Neuronal stem cell (in vitro differentiated cells): ENCODE results near the gene FOXP1.

Experiments
- DNase-seq: peaks from one replicate; pipeline ENCODE4 v3.0.0-alpha.2; 2013; ENCODE audit warnings: low spot score
- H2AFZ ChIP-seq: one replicate; pipeline ENCODE4 v1.6.1; 2013; ENCODE audit warnings: mild to moderate bottlenecking, low read length, inconsistent platforms
- H2AK5ac ChIP-seq: 2 replicates; pipeline ENCODE4 v1.6.1; 2013; ENCODE audit warnings: low read depth, mild to moderate bottlenecking, inconsistent platforms, low read length, moderate library complexity, mixed read lengths
- H2BK120ac ChIP-seq: 2 replicates; pipeline ENCODE4 v1.6.1; 2013; ENCODE audit warnings: low read depth, mild to moderate bottlenecking, inconsistent platforms, low read length, moderate library complexity, mixed read lengths
- H2BK12ac ChIP-seq: one replicate; pipeline ENCODE4 v1.6.1; 2013; ENCODE audit warnings: low read length, inconsistent platforms
- H2BK15ac ChIP-seq: 2 replicates; pipeline ENCODE4 v1.6.1; 2013; ENCODE audit warnings: mild to moderate bottlenecking, low read length, inconsistent platforms, mixed read lengths
- H2BK5ac ChIP-seq: one replicate; pipeline ENCODE4 v1.6.1; 2013; ENCODE audit warnings: inconsistent platforms, mild to moderate bottlenecking, low read length, moderate library complexity
- H3K14ac ChIP-seq: one replicate; pipeline ENCODE4 v1.6.1; 2013; ENCODE audit warnings: low read length, inconsistent platforms
- H3K18ac ChIP-seq: 2 replicates; pipeline ENCODE4 v1.6.1; 2013; ENCODE audit warnings: low read length, inconsistent platforms
- H3K23ac ChIP-seq: 2 replicates; pipeline ENCODE4 v1.6.1; 2013; ENCODE audit warnings: low read depth, mild to moderate bottlenecking, mixed read lengths, low read length, inconsistent platforms; ENCODE audit not compliant: poor library complexity
- H3K27ac ChIP-seq: replicated peaks from 3 replicates; pipeline ENCODE4 v1.5.1; 2013; ENCODE audit warnings: low read length, inconsistent platforms
- H3K27me3 ChIP-seq, 3 experiments: 2 replicates each; pipeline ENCODE4 v1.6.1; 2013; ENCODE audit warnings: low read length in 3 of 3, mild to moderate bottlenecking in 2 of 3, inconsistent platforms in 1 of 3, low read depth in 1 of 3, mixed read lengths in 1 of 3, moderate library complexity in 1 of 3; ENCODE audit not compliant: control insufficient read depth in 3 of 3, insufficient read depth in 3 of 3
- H3K36me3 ChIP-seq, 2 donors: replicated peaks in 1 of 2; 2 replicates each; pipeline ENCODE4 v1.6.1; 2013; ENCODE audit warnings: low read length in 2 of 2; ENCODE audit not compliant: control insufficient read depth in 2 of 2, insufficient read depth in 2 of 2
- H3K4ac ChIP-seq: 2 replicates; pipeline ENCODE4 v1.6.1; 2013; ENCODE audit warnings: inconsistent platforms, mild to moderate bottlenecking, low read length, moderate library complexity
- H3K4me1 ChIP-seq, 2 donors: 1 replicate in 1 of 2; 2 replicates in 1 of 2; pipeline ENCODE4 v1.6.1; 2013; ENCODE audit warnings: low read length in 2 of 2, low read depth in 1 of 2; ENCODE audit not compliant: control insufficient read depth in 2 of 2, insufficient read depth in 1 of 2
- H3K4me2 ChIP-seq: one replicate; pipeline ENCODE4 v1.6.1; 2013; ENCODE audit warnings: mild to moderate bottlenecking, low read length, inconsistent platforms; ENCODE audit not compliant: insufficient read depth, poor library complexity, severe bottlenecking
- H3K4me3 ChIP-seq, 2 donors: 2 replicates each; pipeline ENCODE4 v1.5.1; 2013; ENCODE audit warnings: low read length in 2 of 2, mild to moderate bottlenecking in 2 of 2, inconsistent platforms in 1 of 2, moderate library complexity in 1 of 2
- H3K79me1 ChIP-seq: one replicate; pipeline ENCODE4 v1.6.1; 2013; ENCODE audit warnings: low read depth, mild to moderate bottlenecking, inconsistent platforms, low read length, moderate library complexity
- H3K9ac ChIP-seq: one replicate; pipeline ENCODE4 v1.6.1; 2013; ENCODE audit warnings: mild to moderate bottlenecking, low read depth, low read length, inconsistent platforms; ENCODE audit not compliant: poor library complexity
- H3K9me3 ChIP-seq, 2 donors: replicated peaks in 1 of 2; 2 replicates each; pipeline versions ENCODE3 to v1.6.1; 2013; ENCODE audit warnings: low read length in 2 of 2, mild to moderate bottlenecking in 2 of 2, inconsistent platforms in 1 of 2, low read depth in 1 of 2, mixed read lengths in 1 of 2, moderate library complexity in 1 of 2; ENCODE audit not compliant: control insufficient read depth in 2 of 2, insufficient read depth in 1 of 2
- H4K8ac ChIP-seq: one replicate; pipeline ENCODE4 v1.6.1; 2013; ENCODE audit warnings: low read depth, mild to moderate bottlenecking, inconsistent platforms, low read length, moderate library complexity
- H4K91ac ChIP-seq: one replicate; pipeline ENCODE4 v1.6.1; 2013; ENCODE audit warnings: low read length, low read depth, mild to moderate bottlenecking, inconsistent platforms; ENCODE audit not compliant: poor library complexity
- WGBS, 2 donors: extraction: QIAGEN DNeasy Blood & Tissue Kit; methylation state at CpG; one replicate each; pipeline ENCODE4 v1.1.7; 2013; ENCODE audit warnings: missing lambda C conversion rate in 2 of 2, mixed read lengths in 1 of 2; ENCODE audit not compliant: insufficient read length in 2 of 2, insufficient replicate concordance in 1 of 2; ENCODE audit errors: extremely low coverage in 2 of 2; 5-methylcytosine and 5-hydroxymethylcytosine counted together

Gene FOXP1

GRCh38 chr3:70990723-70991122 lies 592.8 kb downstream of the FOXP1 start:
- no peak for DNase-seq
- H3K23ac ChIP-seq: no peak overlapping the region
- no peak overlapping the region for H2AFZ ChIP-seq
- H2BK120ac ChIP-seq: no peak overlapping the region
- H3K4me2 ChIP-seq: no peak overlapping the region
- WGBS, 2 donors: no CpG with 5 or more reads among the region's 5 CpGs
- no peak overlapping the region for H3K18ac ChIP-seq
- no peaks in the 10 kb centered on the region for H3K27me3 ChIP-seq
- no peak overlapping the region for H3K4ac ChIP-seq
- no peak overlapping the region for H2BK12ac ChIP-seq
- H4K91ac ChIP-seq: no peak overlapping the region
- H2BK5ac ChIP-seq: no peak overlapping the region
- H2BK15ac ChIP-seq: no peak overlapping the region
- no peaks in the 10 kb centered on the region for H3K79me1 ChIP-seq
- H3K4me3 ChIP-seq: no peak overlapping the region
- H3K14ac ChIP-seq: no peak overlapping the region
- H3K9me3 ChIP-seq: no peaks in the 10 kb centered on the region
- H3K36me3 ChIP-seq: peaks cover 0 to 45% of the 10 kb centered on the region in 2 donors
- H2AK5ac ChIP-seq: no peak overlapping the region
- no peaks in the 10 kb centered on the region for H3K4me1 ChIP-seq
- no peak overlapping the region for H3K9ac ChIP-seq
- no peak overlapping the region for H4K8ac ChIP-seq
- H3K27ac ChIP-seq: no peak overlapping the region

GRCh38 chr3:70990185-70990584 lies 593.3 kb downstream of the FOXP1 start:
- no peak overlapping the region for H3K14ac ChIP-seq
- H3K4me1 ChIP-seq: no peaks in the 10 kb centered on the region
- no peak overlapping the region for H2AFZ ChIP-seq
- H3K27me3 ChIP-seq: no peaks in the 10 kb centered on the region
- no peak overlapping the region for H3K27ac ChIP-seq
- H3K18ac ChIP-seq: no peak overlapping the region
- H3K4me2 ChIP-seq: no peak overlapping the region
- H4K91ac ChIP-seq: no peak overlapping the region
- no peak overlapping the region for H3K9ac ChIP-seq
- no peaks in the 10 kb centered on the region for H3K9me3 ChIP-seq
- no peak overlapping the region for H3K4ac ChIP-seq
- H2BK5ac ChIP-seq: no peak overlapping the region
- H2BK15ac ChIP-seq: no peak overlapping the region
- H3K79me1 ChIP-seq: no peaks in the 10 kb centered on the region
- no peak overlapping the region for H3K4me3 ChIP-seq
- no peak overlapping the region for H2BK120ac ChIP-seq
- no peak overlapping the region for H2BK12ac ChIP-seq
- H3K23ac ChIP-seq: no peak overlapping the region
- WGBS, 2 donors: no CpG with 5 or more reads among the region's 2 CpGs
- no peak overlapping the region for H4K8ac ChIP-seq
- no peak for DNase-seq
- peaks cover 0 to 50% of the 10 kb centered on the region in 2 donors for H3K36me3 ChIP-seq
- H2AK5ac ChIP-seq: no peak overlapping the region

DNA sequence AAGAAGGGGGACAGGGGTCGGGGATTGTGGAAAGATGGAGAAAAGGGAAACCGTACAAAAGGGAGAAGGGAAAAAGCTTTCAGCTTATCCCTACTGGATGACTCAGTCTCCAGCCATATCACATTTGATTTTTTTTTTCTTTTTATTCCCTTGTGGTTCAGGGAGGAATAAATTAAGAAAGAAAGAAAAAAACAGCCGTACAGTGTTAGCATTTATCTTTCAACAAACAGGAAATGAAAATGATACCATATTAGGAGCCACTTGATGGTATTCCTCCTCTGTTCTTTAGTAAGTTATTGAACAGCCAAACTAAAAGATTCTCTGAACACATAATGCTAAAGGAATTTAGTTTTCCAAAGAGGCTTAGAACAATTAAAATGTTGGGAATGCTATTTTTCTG lies 594.4 kb downstream of the FOXP1 start:
- no peak overlapping the region for H2BK120ac ChIP-seq
- H2AFZ ChIP-seq: no peak overlapping the region
- H3K4ac ChIP-seq: no peak overlapping the region
- H3K18ac ChIP-seq: no peak overlapping the region
- H3K27me3 ChIP-seq: no peaks in the 10 kb centered on the region
- H4K91ac ChIP-seq: no peak overlapping the region
- no peaks in the 10 kb centered on the region for H3K4me1 ChIP-seq
- H3K4me2 ChIP-seq: no peak overlapping the region
- H3K14ac ChIP-seq: no peak overlapping the region
- H2BK15ac ChIP-seq: no peak overlapping the region
- no peak overlapping the region for H4K8ac ChIP-seq
- H2AK5ac ChIP-seq: no peak overlapping the region
- no peak overlapping the region for H3K23ac ChIP-seq
- H3K4me3 ChIP-seq: no peak overlapping the region
- WGBS, 2 donors: no CpG with 5 or more reads among the region's 3 CpGs
- H3K9ac ChIP-seq: no peak overlapping the region
- no peak overlapping the region for H3K27ac ChIP-seq
- no peak overlapping the region for H2BK12ac ChIP-seq
- peaks cover 0 to 56% of the 10 kb centered on the region in 2 donors for H3K36me3 ChIP-seq
- DNase-seq: no peak
- H3K79me1 ChIP-seq: no peaks in the 10 kb centered on the region
- no peaks in the 10 kb centered on the region for H3K9me3 ChIP-seq
- H2BK5ac ChIP-seq: no peak overlapping the region

DNA sequence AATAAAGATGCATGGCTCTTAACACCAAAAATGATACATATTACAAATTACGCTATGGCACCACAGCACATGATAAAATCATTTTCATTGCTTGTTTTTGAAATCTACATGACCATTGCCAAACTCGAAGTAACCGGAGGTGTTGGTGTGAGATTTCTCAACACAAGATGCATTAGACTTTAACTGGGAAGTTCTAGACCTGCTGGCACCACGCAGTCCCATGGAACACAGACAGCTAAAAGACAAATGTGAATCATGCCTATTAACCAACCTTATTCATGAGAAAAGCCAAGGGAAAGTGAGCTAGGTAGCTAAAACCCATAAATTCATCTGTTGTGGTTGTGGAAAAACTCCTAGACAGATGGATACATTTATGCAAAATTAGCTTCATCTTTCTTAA lies 595.4 kb downstream of the FOXP1 start:
- Histone ChIP-seq H2BK15ac (no peak overlapping the region), H3K14ac (no peak overlapping the region), H2BK120ac (no peak overlapping the region), H4K91ac (no peak overlapping the region), H3K4me2 (no peak overlapping the region), H3K27ac (no peak overlapping the region), H2BK12ac (no peak overlapping the region), H4K8ac (no peak overlapping the region), H2AFZ (no peak overlapping the region), H3K4ac (no peak overlapping the region), H3K4me3 (no peak overlapping the region), H2AK5ac (no peak overlapping the region), H3K27me3 (no peaks in the 10 kb centered on the region), H3K36me3 (peaks cover 0 to 59% of the 10 kb centered on the region in 2 donors), H2BK5ac (no peak overlapping the region), H3K79me1 (no peaks in the 10 kb centered on the region), H3K23ac (no peak overlapping the region), H3K18ac (no peak overlapping the region), H3K4me1 (peaks cover 0 to under 1% of the 10 kb centered on the region in 2 donors), H3K9me3 (no peaks in the 10 kb centered on the region), H3K9ac (no peak overlapping the region)
- no peak for DNase-seq
- no CpG with 5 or more reads among the region's 4 CpGs for WGBS, 2 donors
